NCI-H345 treated with DMSO at 0.1 percent for 48 hours (cell line): ENCODE measurements around the gene PHLDB1.

Experiments
- DNase-seq: peaks from one replicate; lab custom pipeline; 2025; ENCODE audit not compliant: unreplicated experiment; lab: John Stamatoyannopoulos, UW

The PHLDB1 gene

DNA sequence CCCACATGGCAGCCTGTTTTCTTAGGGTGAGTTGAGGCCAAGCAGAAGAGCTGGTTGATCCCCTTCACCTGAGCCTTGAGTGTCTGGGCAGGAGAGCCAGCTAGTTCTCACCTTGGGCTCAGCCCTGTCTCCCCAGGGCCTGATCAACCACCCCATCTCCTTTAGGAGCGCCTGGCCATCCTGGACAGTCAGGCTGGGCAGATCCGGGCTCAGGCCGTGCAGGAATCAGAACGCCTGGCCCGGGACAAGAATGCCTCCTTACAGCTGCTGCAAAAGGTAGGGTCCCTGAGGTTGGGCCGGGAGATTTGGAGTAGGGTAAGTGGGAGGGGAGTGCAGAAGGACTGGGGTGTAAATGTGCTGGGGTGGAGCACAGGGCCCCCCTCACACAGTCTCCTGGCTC is 31.3 kb downstream of the PHLDB1 start:
- DNase-seq = no peak

- no peak for DNase-seq
These were observed 32.5 kb downstream of the PHLDB1 start for GRCh38 chr11:118639899-118640298.

GRCh38 chr11:118640332-118641154 is 33.1 kb downstream of the PHLDB1 start:
- peak; percentile 22 for DNase-seq

DNA sequence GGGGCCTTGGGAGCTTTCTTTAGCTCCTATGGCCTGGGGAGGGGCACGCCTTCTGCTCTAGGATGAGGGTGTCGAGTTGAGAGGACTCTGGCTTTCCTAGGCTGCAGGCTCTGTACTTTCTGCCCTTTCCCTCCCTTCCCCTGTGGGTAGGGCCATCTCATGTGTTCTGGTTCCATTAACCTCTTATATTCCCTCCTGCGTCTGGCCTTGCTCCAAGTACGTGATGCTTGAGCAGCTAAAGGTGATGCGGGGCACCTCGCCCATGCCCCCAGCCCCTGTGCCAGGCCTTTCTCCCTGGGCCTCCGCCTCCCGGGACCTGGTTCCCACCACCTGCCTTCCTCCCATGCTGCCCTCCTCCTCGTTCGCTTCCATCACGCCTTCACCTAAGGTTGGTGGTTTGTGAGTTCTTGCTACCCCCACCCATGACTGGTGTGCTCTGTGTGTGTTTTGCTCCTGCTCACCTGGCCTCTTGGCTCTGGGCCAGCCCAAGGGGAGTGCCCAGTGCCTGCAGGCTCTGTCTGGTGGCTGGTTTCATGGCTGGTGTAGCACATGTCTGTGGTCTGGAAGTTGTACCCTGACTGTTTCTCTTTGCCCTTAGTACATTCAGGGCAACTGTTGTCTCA is 34.1 kb downstream of the PHLDB1 start:
- DNase-seq = peak; percentile 83

- DNase-seq = no peak
These were observed 36.0 kb downstream of the PHLDB1 start for GRCh38 chr11:118643142-118643994.

DNA sequence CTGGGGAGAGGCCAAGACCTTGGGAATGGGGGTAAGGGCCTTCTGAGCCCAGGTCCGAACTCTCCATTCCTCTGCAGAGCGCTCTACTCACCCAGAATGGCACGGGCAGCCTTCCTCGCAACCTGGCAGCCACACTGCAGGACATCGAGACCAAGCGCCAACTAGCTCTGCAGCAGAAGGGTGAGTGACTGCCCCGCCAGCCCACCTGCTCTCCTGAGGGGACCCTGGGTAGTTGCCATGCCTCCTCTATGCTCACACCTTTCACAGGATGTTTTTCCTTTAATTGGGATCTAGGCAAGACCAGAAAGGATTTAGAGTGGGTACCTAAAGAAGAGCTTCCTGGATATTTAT is 36.6 kb downstream of the PHLDB1 start:
- no peak for DNase-seq

GRCh38 chr11:118644496-118644895 is 37.1 kb downstream of the PHLDB1 start:
- DNase-seq = no peak

- DNase-seq = no peak
These were observed 37.8 kb downstream of the PHLDB1 start for GRCh38 chr11:118645066-118645715.

GRCh38 chr11:118646393-118646792 is 39.0 kb downstream of the PHLDB1 start:
- no peak for DNase-seq

DNA sequence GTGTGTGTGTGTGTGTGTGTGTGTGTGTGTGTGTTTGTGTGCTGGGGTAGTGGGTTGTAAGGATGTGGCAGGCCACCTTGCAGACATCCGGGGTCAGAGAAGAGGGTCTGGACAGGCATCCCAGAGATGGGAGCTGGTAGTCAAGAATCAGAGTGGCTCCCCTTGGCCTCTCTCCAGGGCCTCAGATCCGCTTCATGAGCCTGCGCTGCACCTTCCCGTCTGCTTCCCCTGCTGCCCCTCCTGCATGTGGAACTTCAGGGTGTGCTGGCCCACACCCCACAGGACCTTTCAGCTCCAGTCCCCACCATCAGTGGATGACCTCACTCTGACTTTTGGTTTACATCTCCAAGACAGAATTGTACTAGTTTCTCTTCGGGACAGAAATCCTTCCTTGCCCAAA is 40.9 kb downstream of the PHLDB1 start:
- DNase-seq = no peak

GRCh38 chr11:118649941-118650340 is 42.5 kb downstream of the PHLDB1 start:
- no peak for DNase-seq

GRCh38 chr11:118650366-118650765 is 43.0 kb downstream of the PHLDB1 start:
- DNase-seq = no peak

- DNase-seq = no peak
These were observed 44.4 kb downstream of the PHLDB1 start for GRCh38 chr11:118651820-118652219.

DNA sequence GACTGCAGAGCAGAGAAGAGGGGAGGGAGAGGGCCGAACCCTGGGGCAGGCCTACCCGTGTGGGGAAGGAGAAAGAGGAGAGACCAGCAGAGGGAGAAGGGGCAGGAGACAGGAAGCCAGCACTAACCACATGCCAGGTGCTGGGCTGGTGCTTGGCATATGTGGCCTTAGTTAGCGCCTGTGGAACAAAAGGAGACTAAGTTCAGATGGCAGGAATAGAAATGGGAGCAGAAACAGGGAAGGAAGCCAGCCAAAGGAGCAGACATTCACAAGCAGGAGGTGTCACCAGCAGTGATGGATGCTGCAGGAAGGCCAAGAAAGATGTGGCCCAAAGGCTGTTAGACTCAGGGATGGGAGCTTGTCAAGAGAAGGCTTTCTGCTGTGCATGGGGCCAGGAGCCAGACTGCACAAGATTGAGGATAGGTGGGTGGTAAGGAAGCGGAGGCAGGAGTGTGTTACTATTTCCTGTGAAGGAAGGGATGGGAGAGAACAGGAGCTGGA is 45.3 kb downstream of the PHLDB1 start:
- DNase-seq = no peak

- DNase-seq = no peak
These were observed 46.4 kb downstream of the PHLDB1 start for GRCh38 chr11:118653684-118654390.

DNA sequence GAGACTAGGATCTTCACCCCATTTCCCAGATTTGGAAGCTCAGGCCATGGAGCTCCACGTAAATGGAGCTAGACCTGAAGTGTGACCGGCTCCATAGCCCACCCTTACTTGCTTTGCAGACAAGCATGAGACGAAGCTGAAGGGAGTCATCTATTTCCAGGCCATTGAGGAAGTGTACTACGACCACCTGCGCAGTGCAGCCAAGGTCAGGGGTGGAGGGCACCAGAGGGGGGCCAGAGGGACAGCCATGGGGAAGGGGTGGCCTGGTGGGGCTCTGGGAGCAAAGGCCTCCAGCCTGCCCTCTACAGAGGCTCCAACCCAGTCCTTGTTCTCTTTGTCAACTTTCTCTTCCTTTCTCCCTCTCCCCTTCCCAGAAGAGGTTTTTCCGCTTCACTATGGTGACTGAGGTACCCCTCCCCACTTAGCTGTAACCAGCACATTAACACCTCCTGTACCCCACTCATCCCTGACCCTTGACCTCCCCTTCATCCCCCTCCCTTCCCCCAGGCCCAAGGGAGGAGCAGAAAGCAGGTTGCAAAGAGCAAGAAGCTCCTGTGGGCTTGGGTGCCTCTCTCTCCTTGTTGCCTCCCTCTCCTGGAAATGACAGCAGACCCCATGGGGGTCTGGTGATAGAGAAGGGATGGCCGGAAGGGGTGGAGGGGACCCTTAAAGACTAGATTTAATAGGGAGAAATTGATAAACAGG is 48.2 kb downstream of the PHLDB1 start:
- no peak for DNase-seq

- DNase-seq = no peak
These were observed 49.2 kb downstream of the PHLDB1 start for GRCh38 chr11:118656563-118657165.

DNA sequence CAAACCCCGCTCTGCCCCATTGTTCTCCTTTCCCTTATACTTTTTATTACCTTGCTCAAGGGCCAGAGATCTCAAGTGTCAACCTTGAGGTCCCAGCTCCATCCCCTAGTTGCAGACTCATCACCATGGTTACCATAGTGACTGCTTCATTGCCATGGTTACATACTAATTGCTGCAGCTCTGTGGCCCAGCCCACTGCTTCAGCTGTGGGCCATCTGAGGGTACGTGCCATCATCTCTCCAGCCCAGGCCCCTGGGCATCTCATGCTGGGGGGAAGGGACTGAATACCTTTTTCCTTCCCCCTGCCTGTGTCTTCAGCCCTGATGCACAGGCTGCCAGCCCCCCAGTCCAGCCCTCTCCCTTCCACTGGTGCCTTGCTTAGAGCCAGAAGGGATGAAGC is 49.8 kb downstream of the PHLDB1 start:
- no peak for DNase-seq

DNA sequence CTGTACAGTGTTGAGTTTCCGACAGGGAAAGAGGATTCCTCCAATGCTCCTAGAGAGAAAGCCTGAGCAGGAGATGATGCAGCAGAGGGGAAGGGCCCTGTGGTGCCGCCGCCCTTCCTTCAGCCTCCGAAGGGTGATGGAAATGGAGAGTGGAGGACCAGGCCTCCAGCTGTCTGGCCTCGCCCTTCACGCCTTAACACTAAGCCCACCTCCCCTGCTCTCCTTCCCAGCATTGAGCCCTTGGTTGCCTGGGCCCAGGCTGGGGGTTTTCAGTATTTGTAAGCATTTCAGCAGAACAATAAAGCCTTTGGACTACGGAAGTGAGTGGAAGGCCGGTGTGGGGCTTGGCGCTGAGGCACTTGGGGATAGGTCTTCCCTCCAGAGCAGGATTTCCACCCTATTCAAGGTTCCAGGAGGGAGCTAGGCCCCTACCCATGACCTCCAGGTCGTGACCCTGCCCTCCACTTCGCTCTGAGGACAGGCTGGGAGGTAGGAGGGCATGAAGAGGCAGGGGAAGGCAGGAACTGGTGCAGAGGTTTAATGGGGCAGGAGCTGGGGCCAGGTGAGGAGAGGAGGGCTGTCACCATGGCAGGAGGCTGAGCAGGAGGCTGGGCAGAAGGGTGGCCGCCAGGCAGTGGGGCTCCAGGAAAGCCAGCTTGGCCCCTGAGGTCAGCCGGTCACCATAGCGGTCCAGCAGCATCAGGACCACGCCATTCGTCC is 50.5 kb downstream of the PHLDB1 start:
- DNase-seq = no peak
